HepG2 (cell line): Measurements from ENCODE around the gene RBM27. TPM values are rescaled to one million over a fixed set of nuclear protein-coding genes. Genes with fewer than 3 reads are reported as not detected.

Experiments used
- ATAC-seq: fragments of 200-7000 bp; cut with Tn5 transposase; 3 replicates; pipeline ENCODE4 v1.9.1; 2020; ENCODE audit warnings: mild to moderate bottlenecking, moderate library complexity
- BruUV-seq: library from RNA; stranded (reverse); fragments of 400-500 nt; replicated peaks from 2 replicates; lab custom pipeline; 2021; lab: Mats Ljungman, UMichigan
- CTCF ChIA-PET: fragments of 300-600 bp; formaldehyde crosslinking; extraction: SDS; loops from one replicate; lab custom pipeline; 2021; ENCODE audit warnings: low total read pairs, inconsistent platforms, low intra/inter-chr PET ratio; lab: Yijun Ruan, JAX
- POLR2A ChIA-PET: fragments of 350-600 bp; sonication (Branson Sonifier 250); formaldehyde crosslinking; loops from one replicate; lab custom pipeline; 2020; ENCODE audit warnings: antibody characterized with exemption, inconsistent platforms; lab: Yijun Ruan, JAX
- DNase-seq: peaks from one replicate; pipeline ENCODE4 v3.0.0-alpha.2; 2015; ENCODE audit warnings: low spot score
- FAIRE-seq: peaks from 3 replicates; lab custom pipeline; 2011; peaks lifted over from hg19 to GRCh38; lab: Jason Lieb, UNC
- H2AFZ ChIP-seq: one replicate; pipeline ENCODE4 v1.6.1; 2011; ENCODE audit warnings: low read length, inconsistent platforms
- H3K27ac ChIP-seq: fragments of 300-600 bp; 3 replicates; pipeline ENCODE4 v1.8.0; 2011; ENCODE audit warnings: mixed run types, mild to moderate bottlenecking, mixed read lengths, low read length, inconsistent platforms; ENCODE audit not compliant: insufficient read depth; ENCODE audit errors: extremely low read length
- H3K27me3 ChIP-seq, 2 experiments: fragments of 200-600 bp in 1 of 2; 2 replicates in 1 of 2; 3 replicates in 1 of 2; pipeline versions ENCODE4 v1.6.0 to v1.8.0; 2011; ENCODE audit warnings: low read length in 2 of 2, mild to moderate bottlenecking in 2 of 2, moderate library complexity in 2 of 2, inconsistent platforms in 1 of 2; ENCODE audit not compliant: insufficient read depth in 2 of 2, control insufficient read depth in 1 of 2
- H3K36me3 ChIP-seq, 2 experiments: fragments of 200-600 bp in 1 of 2; replicated peaks in 1 of 2; 2 replicates in 1 of 2; 3 replicates in 1 of 2; pipeline versions ENCODE4 v1.5.1 to v1.8.0; 2011; ENCODE audit warnings: low read length in 2 of 2, inconsistent platforms in 1 of 2; ENCODE audit not compliant: insufficient read depth in 2 of 2, control insufficient read depth in 1 of 2
- H3K4me1 ChIP-seq: 2 replicates; pipeline ENCODE4 v1.5.1; 2012; ENCODE audit warnings: low read length, inconsistent platforms; ENCODE audit not compliant: insufficient read depth
- H3K4me2 ChIP-seq: 2 replicates; pipeline ENCODE4 v1.6.0; 2011; ENCODE audit warnings: low read depth, low read length, inconsistent platforms
- H3K4me3 ChIP-seq, 3 experiments: fragments of 200-600 bp in 1 of 3; sonication (generic), shearing (Covaris generic) in 1 of 3; replicated peaks in 1 of 3; 2 replicates each; pipeline ENCODE4 v1.5.1; 2011 to 2016; ENCODE audit warnings: low read length in 3 of 3, inconsistent platforms in 2 of 3, low read depth in 2 of 3, mild to moderate bottlenecking in 2 of 3, control low read depth in 1 of 3, mixed read lengths in 1 of 3; ENCODE audit not compliant: insufficient read depth in 1 of 3
- H3K79me2 ChIP-seq: one replicate; pipeline ENCODE4 v1.6.1; 2011; ENCODE audit warnings: low read length, inconsistent platforms; ENCODE audit not compliant: insufficient read depth
- H3K9ac ChIP-seq: 2 replicates; pipeline ENCODE4 v1.6.0; 2011; ENCODE audit warnings: mild to moderate bottlenecking, low read depth, low read length, inconsistent platforms; ENCODE audit not compliant: insufficient read depth
- H3K9me3 ChIP-seq: 2 replicates; pipeline ENCODE4 v1.5.1; 2012; ENCODE audit warnings: mild to moderate bottlenecking, low read length
- H4K20me1 ChIP-seq: 2 replicates; pipeline ENCODE4 v1.6.0; 2011; ENCODE audit warnings: inconsistent platforms, mild to moderate bottlenecking, low read length, moderate library complexity; ENCODE audit not compliant: insufficient read depth
- AHR ChIP-seq: IDR thresholded peaks from 2 replicates; pipeline ENCODE4 v1.6.1; 2018; ENCODE audit warnings: missing genetic modification reagents, missing compliant biosample characterization
- FOXA3 ChIP-seq: IDR thresholded peaks from 2 replicates; pipeline ENCODE4 v1.6.1; 2016; ENCODE audit warnings: missing genetic modification reagents, missing compliant biosample characterization
- KMT2A ChIP-seq: sonication (generic); formaldehyde crosslinking; IDR thresholded peaks from 2 replicates; pipeline ENCODE4 v1.4.0; 2020; ENCODE audit warnings: missing genetic modification reagents
- XRCC5 ChIP-seq: fragments of 200-400 bp; formaldehyde crosslinking; optimal IDR thresholded peaks from 2 replicates; pipeline ENCODE3; 2017; ENCODE audit warnings: mild to moderate bottlenecking, low read length
- ZBTB2 ChIP-seq: sonication (generic); formaldehyde crosslinking; IDR thresholded peaks from 2 replicates; pipeline ENCODE4 v1.8.0; 2022; ENCODE audit warnings: low read depth, missing genetic modification reagents
- ZFP37 ChIP-seq: sonication (generic); formaldehyde crosslinking; IDR thresholded peaks from 2 replicates; pipeline ENCODE4 v1.4.0; 2020; ENCODE audit warnings: missing genetic modification reagents, borderline replicate concordance
- ZNF335 ChIP-seq: sonication (generic); formaldehyde crosslinking; IDR thresholded peaks from 2 replicates; pipeline ENCODE4 v1.4.0; 2020; ENCODE audit warnings: missing genetic modification reagents
- ZNF468 ChIP-seq: sonication (generic); formaldehyde crosslinking; IDR thresholded peaks from 2 replicates; pipeline ENCODE4 v1.8.0; 2022; ENCODE audit warnings: mild to moderate bottlenecking, moderate library complexity, missing genetic modification reagents
- WGBS: methylation state at CpG from one replicate; pipeline ENCODE4 v1.1.6; 2017; ENCODE audit warnings: low lambda C conversion rate; 5-methylcytosine and 5-hydroxymethylcytosine counted together
- in situ Hi-C: cut with HindIII; loops from 2 replicates; pipeline ENCODE4 v1.10.0; 2017; ENCODE audit warnings: low pct_unique_long_range_greater_than_20kb; ENCODE audit not compliant: extremely low pct_ligation_motif_present
- intact Hi-C: fragments of 100-400 bp; cut with micrococcal nuclease; formaldehyde crosslinking; loops from one replicate; pipeline ENCODE4 v1.10.0; 2022; ENCODE audit not compliant: unreplicated experiment
- polyA plus RNA-seq, 8 experiments: library from polyadenylated mRNA; depleted of rRNA in 3 of 8; stranded (reverse) in 7 of 8; unstranded in 1 of 8; fragments of >200 nt; fragmentation: Illumina TruSeq in 4 of 8; extraction: Trizol in 4 of 8; gene quantifications; 2 replicates each; pipeline versions ENCODE4 v1.2.1 to v1.2.3, GENCODE V29; 2011 to 2016; ENCODE audit warnings: low read depth in 4 of 8, missing spikeins in 1 of 8, mixed read lengths in 1 of 8; ENCODE audit not compliant: insufficient read depth in 1 of 8
- total RNA-seq, 5 experiments: library from RNA; depleted of rRNA; stranded (reverse); fragments of >200 nt; fragmentation: Illumina TruSeq; extraction: Trizol; gene quantifications; 2 replicates each; pipeline ENCODE4 v1.2.3, GENCODE V29; 2016; ENCODE audit warnings: low read depth in 1 of 5
- TF ChIP-seq, protein P1 (sequence below): sonication (generic); formaldehyde crosslinking; IDR thresholded peaks from 2 replicates; pipeline ENCODE4; 2020; ENCODE audit warnings: missing genetic modification reagents, mild to moderate bottlenecking, borderline replicate concordance
- TF ChIP-seq, protein P2 (sequence below), 2 experiments: sonication (generic) in 1 of 2; formaldehyde crosslinking in 1 of 2; IDR thresholded peaks; 2 replicates each; pipeline versions ENCODE4 v1.6.1 to v1.9.0; 2014 to 2022; ENCODE audit warnings: antibody characterized with exemption in 1 of 2, borderline replicate concordance in 1 of 2, inconsistent platforms in 1 of 2, low read depth in 1 of 2, missing genetic modification reagents in 1 of 2
- TF ChIP-seq, protein P3 (sequence below): IDR thresholded peaks from 2 replicates; pipeline ENCODE4 v1.6.1; 2012; ENCODE audit warnings: low read depth, low read length, improper control_type of control experiment

The RBM27 gene
- total and polyA plus RNA-seq, 2 of the 13 experiments (the other 11 are each of a cell fraction or from before 2014, with no cell fraction given), result 12.9 to 23.4 TPM

GRCh38 chr5:146248561-146248960 is 45.2 kb downstream of the RBM27 start (continued):
- TF ChIP-seq, protein P1, sequence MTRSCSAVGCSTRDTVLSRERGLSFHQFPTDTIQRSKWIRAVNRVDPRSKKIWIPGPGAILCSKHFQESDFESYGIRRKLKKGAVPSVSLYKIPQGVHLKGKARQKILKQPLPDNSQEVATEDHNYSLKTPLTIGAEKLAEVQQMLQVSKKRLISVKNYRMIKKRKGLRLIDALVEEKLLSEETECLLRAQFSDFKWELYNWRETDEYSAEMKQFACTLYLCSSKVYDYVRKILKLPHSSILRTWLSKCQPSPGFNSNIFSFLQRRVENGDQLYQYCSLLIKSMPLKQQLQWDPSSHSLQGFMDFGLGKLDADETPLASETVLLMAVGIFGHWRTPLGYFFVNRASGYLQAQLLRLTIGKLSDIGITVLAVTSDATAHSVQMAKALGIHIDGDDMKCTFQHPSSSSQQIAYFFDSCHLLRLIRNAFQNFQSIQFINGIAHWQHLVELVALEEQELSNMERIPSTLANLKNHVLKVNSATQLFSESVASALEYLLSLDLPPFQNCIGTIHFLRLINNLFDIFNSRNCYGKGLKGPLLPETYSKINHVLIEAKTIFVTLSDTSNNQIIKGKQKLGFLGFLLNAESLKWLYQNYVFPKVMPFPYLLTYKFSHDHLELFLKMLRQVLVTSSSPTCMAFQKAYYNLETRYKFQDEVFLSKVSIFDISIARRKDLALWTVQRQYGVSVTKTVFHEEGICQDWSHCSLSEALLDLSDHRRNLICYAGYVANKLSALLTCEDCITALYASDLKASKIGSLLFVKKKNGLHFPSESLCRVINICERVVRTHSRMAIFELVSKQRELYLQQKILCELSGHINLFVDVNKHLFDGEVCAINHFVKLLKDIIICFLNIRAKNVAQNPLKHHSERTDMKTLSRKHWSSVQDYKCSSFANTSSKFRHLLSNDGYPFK (CRISPR knock-in tag), result no peak
- no peak for TF ChIP-seq KMT2A (CRISPR knock-in tag)
- TF ChIP-seq, all 625 proteins: peak for 0

GRCh38 chr5:146249801-146250200 is 46.4 kb downstream of the RBM27 start:
- Histone ChIP-seq H3K27ac (no peak overlapping the region), H3K79me2 (no peaks in the 10 kb centered on the region), H3K4me3 (no peak overlapping the region), H2AFZ (no peak overlapping the region), H3K9me3 (no peaks in the 10 kb centered on the region), H3K36me3 (peaks cover 7 to 38% of the 10 kb centered on the region in 2 experiments), H3K27me3 (no peaks in the 10 kb centered on the region), H3K4me2 (no peak overlapping the region), H3K9ac (no peak overlapping the region), H4K20me1 (no peaks in the 10 kb centered on the region), H3K4me1 (no peaks in the 10 kb centered on the region)
- ATAC-seq, result no peak
- intact Hi-C loops (no loop called here), in situ Hi-C loops (no loop called here)
- DNase-seq, result no peak
- ChIA-PET CTCF (no interaction called here), POLR2A (no interaction called here)
- 99% methylated on average over 4 of the region's 4 CpGs for WGBS
- FAIRE-seq, result no peak
- no TSS peak for BruUV-seq
- TF ChIP-seq, protein P2, sequence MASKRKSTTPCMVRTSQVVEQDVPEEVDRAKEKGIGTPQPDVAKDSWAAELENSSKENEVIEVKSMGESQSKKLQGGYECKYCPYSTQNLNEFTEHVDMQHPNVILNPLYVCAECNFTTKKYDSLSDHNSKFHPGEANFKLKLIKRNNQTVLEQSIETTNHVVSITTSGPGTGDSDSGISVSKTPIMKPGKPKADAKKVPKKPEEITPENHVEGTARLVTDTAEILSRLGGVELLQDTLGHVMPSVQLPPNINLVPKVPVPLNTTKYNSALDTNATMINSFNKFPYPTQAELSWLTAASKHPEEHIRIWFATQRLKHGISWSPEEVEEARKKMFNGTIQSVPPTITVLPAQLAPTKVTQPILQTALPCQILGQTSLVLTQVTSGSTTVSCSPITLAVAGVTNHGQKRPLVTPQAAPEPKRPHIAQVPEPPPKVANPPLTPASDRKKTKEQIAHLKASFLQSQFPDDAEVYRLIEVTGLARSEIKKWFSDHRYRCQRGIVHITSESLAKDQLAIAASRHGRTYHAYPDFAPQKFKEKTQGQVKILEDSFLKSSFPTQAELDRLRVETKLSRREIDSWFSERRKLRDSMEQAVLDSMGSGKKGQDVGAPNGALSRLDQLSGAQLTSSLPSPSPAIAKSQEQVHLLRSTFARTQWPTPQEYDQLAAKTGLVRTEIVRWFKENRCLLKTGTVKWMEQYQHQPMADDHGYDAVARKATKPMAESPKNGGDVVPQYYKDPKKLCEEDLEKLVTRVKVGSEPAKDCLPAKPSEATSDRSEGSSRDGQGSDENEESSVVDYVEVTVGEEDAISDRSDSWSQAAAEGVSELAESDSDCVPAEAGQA (IDR thresholded peaks at IDR 0.05; ENCODE audit: low read depth), result no peak
- TF ChIP-seq, protein P2 (CRISPR knock-in tag; IDR thresholded peaks at IDR 0.05; ENCODE audit: borderline replicate concordance), result no peak
- TF ChIP-seq ZNF335 (CRISPR knock-in tag) (no peak), ZBTB2 (CRISPR knock-in tag) (no peak), FOXA3 (CRISPR knock-in tag) (no peak), AHR (CRISPR knock-in tag) (no peak), ZFP37 (CRISPR knock-in tag) (no peak), ZNF468 (CRISPR knock-in tag) (no peak), XRCC5 (no peak)
- TF ChIP-seq, protein P3, sequence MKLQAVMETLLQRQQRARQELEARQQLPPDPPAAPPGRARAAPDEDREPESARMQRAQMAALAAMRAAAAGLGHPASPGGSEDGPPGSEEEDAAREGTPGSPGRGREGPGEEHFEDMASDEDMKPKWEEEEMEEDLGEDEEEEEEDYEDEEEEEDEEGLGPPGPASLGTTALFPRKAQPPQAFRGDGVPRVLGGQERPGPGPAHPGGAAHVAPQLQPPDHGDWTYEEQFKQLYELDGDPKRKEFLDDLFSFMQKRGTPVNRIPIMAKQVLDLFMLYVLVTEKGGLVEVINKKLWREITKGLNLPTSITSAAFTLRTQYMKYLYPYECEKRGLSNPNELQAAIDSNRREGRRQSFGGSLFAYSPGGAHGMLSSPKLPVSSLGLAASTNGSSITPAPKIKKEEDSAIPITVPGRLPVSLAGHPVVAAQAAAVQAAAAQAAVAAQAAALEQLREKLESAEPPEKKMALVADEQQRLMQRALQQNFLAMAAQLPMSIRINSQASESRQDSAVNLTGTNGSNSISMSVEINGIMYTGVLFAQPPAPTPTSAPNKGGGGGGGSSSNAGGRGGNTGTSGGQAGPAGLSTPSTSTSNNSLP, result no peak
